Measurements from ENCODE around the gene NRXN3.

- TF ChIP-seq, protein P1, sequence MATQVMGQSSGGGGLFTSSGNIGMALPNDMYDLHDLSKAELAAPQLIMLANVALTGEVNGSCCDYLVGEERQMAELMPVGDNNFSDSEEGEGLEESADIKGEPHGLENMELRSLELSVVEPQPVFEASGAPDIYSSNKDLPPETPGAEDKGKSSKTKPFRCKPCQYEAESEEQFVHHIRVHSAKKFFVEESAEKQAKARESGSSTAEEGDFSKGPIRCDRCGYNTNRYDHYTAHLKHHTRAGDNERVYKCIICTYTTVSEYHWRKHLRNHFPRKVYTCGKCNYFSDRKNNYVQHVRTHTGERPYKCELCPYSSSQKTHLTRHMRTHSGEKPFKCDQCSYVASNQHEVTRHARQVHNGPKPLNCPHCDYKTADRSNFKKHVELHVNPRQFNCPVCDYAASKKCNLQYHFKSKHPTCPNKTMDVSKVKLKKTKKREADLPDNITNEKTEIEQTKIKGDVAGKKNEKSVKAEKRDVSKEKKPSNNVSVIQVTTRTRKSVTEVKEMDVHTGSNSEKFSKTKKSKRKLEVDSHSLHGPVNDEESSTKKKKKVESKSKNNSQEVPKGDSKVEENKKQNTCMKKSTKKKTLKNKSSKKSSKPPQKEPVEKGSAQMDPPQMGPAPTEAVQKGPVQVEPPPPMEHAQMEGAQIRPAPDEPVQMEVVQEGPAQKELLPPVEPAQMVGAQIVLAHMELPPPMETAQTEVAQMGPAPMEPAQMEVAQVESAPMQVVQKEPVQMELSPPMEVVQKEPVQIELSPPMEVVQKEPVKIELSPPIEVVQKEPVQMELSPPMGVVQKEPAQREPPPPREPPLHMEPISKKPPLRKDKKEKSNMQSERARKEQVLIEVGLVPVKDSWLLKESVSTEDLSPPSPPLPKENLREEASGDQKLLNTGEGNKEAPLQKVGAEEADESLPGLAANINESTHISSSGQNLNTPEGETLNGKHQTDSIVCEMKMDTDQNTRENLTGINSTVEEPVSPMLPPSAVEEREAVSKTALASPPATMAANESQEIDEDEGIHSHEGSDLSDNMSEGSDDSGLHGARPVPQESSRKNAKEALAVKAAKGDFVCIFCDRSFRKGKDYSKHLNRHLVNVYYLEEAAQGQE (IDR thresholded peaks at IDR 0.05; ENCODE audit: borderline replicate concordance) = no peak
- TF ChIP-seq MXI1 (conservative IDR thresholded peaks at IDR 0.05; ENCODE audit: poor library complexity, severe bottlenecking) (no peak), POLR2AphosphoS5 (IDR thresholded peaks at IDR 0.05) (no peak), RAD21 (conservative IDR thresholded peaks at IDR 0.05) (no peak)
- TF ChIP-seq, protein P2, sequence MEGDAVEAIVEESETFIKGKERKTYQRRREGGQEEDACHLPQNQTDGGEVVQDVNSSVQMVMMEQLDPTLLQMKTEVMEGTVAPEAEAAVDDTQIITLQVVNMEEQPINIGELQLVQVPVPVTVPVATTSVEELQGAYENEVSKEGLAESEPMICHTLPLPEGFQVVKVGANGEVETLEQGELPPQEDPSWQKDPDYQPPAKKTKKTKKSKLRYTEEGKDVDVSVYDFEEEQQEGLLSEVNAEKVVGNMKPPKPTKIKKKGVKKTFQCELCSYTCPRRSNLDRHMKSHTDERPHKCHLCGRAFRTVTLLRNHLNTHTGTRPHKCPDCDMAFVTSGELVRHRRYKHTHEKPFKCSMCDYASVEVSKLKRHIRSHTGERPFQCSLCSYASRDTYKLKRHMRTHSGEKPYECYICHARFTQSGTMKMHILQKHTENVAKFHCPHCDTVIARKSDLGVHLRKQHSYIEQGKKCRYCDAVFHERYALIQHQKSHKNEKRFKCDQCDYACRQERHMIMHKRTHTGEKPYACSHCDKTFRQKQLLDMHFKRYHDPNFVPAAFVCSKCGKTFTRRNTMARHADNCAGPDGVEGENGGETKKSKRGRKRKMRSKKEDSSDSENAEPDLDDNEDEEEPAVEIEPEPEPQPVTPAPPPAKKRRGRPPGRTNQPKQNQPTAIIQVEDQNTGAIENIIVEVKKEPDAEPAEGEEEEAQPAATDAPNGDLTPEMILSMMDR (IDR thresholded peaks at IDR 0.05; ENCODE audit: poor library complexity, severe bottlenecking) = no peak
These were observed 1090.2 kb downstream of the NRXN3 start for GRCh38 chr14:79260406-79260805.
